ENCODE data around the gene NAE1.

The NAE1 gene

GRCh38 chr16:66850115-66850815, 19.5 kb upstream of the NAE1 start:
- no peak for DNase-seq (ENCODE audit: low read depth in 3 of 3)

GRCh38 chr16:66849549-66849948, 18.8 kb upstream of the NAE1 start:
- DNase-seq (ENCODE audit: low read depth in 3 of 3): no peak

- no peak for DNase-seq (ENCODE audit: low read depth in 3 of 3)
Observed at GRCh38 chr16:66849021-66849420, 18.2 kb upstream of the NAE1 start.

GRCh38 chr16:66848172-66848571, 17.4 kb upstream of the NAE1 start:
- DNase-seq (ENCODE audit: low read depth in 3 of 3): no peak

GRCh38 chr16:66847533-66848067, 16.8 kb upstream of the NAE1 start:
- DNase-seq (ENCODE audit: low read depth in 3 of 3): no peak

- DNase-seq (ENCODE audit: low read depth in 3 of 3): no peak
Observed at GRCh38 chr16:66846831-66847230, 16.1 kb upstream of the NAE1 start.

- no peak for DNase-seq (ENCODE audit: low read depth in 3 of 3)
Observed at GRCh38 chr16:66846266-66846665, 15.5 kb upstream of the NAE1 start.

GRCh38 chr16:66845791-66846221, 15.0 kb upstream of the NAE1 start:
- no peak for DNase-seq (ENCODE audit: low read depth in 3 of 3)

- no peak for DNase-seq (ENCODE audit: low read depth in 3 of 3)
Observed at GRCh38 chr16:66845080-66845410, 14.3 kb upstream of the NAE1 start.

GRCh38 chr16:66844342-66845079, 13.7 kb upstream of the NAE1 start, which contains the start of gene CA7:
Gene CA7, plus strand, starts transcription at chr16:66844414. Its CDS starts 74 bp downstream, at chr16:66844488.
- no peak for DNase-seq (ENCODE audit: low read depth in 3 of 3)

- no peak for DNase-seq (ENCODE audit: low read depth in 3 of 3)
Observed at GRCh38 chr16:66844009-66844341, 13.2 kb upstream of the NAE1 start.

- no peak for DNase-seq (ENCODE audit: low read depth in 3 of 3)
Observed at GRCh38 chr16:66843191-66843590, 12.4 kb upstream of the NAE1 start.

GRCh38 chr16:66842765-66843164, 12.0 kb upstream of the NAE1 start:
- no peak for DNase-seq (ENCODE audit: low read depth in 3 of 3)

- no peak for DNase-seq (ENCODE audit: low read depth in 3 of 3)
Observed at GRCh38 chr16:66841366-66841765, 10.6 kb upstream of the NAE1 start.

GRCh38 chr16:66840883-66841282, 10.1 kb upstream of the NAE1 start:
- DNase-seq (ENCODE audit: low read depth in 3 of 3): no peak

- DNase-seq (ENCODE audit: low read depth in 3 of 3): no peak
Observed at GRCh38 chr16:66834746-66835145, 4.0 kb upstream of the NAE1 start.

GRCh38 chr16:66832661-66833305, 2.0 kb upstream of the NAE1 start:
- DNase-seq (ENCODE audit: low read depth in 3 of 3): no peak

- DNase-seq (ENCODE audit: low read depth in 3 of 3): no peak
Observed at GRCh38 chr16:66832190-66832589, 1.4 kb upstream of the NAE1 start.

GRCh38 chr16:66824006-66824405, 6.8 kb downstream of the NAE1 start:
- DNase-seq (ENCODE audit: low read depth in 3 of 3): no peak

GRCh38 chr16:66814734-66815133, 16.0 kb downstream of the NAE1 start:
- no peak for DNase-seq (ENCODE audit: low read depth in 3 of 3)

- DNase-seq (ENCODE audit: low read depth in 3 of 3): no peak
Observed at GRCh38 chr16:66811043-66811442, 19.7 kb downstream of the NAE1 start.

GRCh38 chr16:66810391-66810790, 20.4 kb downstream of the NAE1 start:
- DNase-seq (ENCODE audit: low read depth in 3 of 3): no peak

- DNase-seq (ENCODE audit: low read depth in 3 of 3): no peak
Observed at GRCh38 chr16:66809765-66810164, 21.0 kb downstream of the NAE1 start.

Measured in stimulated activated CD4-positive, alpha-beta T cell treated with anti-CD3 and anti-CD28 coated beads, TNF-alpha, amount 100 ng/mL, for 24 hours (primary cell).